HG03354 (cell line): ENCODE measurements around the gene CDK17.
"Not testable (repeated sequence)": the region's sequence is repeated elsewhere in the genome, so short reads cannot be mapped to it uniquely, and the experiment has no call there.

Source experiments
- ATAC-seq: cut with Tn5 transposase; IDR thresholded peaks from one replicate; pipeline ENCODE4 v1.9.1; 2021; ENCODE audit warnings: mild to moderate bottlenecking; ENCODE audit not compliant: unreplicated experiment, poor library complexity, severe bottlenecking

CDK17 gene

DNA sequence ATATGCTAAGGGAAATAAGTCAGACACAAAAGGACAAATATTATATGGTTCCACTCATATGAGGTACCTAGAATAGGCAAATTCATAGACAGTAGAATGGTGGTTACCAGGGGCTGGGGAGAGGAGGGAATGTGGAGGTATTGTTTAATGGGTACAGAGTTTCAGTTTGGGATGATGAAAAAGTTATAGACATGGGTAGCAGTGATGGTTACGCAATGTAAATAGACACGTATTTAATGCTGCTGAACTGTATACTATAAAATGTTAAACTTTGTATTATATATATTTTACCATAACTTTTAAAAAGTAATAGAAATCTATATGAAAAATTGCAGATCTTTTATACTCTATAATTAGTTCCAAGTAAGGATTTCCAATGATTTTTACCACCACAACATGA lies 71.2 kb downstream of the CDK17 start:
- no peak for ATAC-seq

DNA sequence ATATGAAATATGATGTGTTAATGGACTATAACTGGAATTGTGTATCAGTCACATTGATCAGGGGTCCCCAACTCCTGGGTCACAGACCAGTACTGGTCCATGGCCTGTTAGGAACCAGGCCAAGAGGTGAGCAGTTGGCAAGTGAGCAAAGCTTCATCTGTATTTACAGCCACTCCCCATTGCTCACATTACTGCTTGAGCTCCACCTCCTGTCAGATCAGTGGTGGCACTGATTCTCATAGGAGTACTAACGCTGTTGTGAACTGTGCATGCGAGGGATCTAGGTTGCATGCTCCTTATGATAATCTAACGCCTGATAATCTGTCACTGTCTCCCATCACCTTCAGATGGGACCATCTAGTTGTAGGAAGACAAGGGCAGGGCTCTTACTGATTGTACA lies 72.3 kb downstream of the CDK17 start:
- ATAC-seq, result peak; percentile 38

DNA sequence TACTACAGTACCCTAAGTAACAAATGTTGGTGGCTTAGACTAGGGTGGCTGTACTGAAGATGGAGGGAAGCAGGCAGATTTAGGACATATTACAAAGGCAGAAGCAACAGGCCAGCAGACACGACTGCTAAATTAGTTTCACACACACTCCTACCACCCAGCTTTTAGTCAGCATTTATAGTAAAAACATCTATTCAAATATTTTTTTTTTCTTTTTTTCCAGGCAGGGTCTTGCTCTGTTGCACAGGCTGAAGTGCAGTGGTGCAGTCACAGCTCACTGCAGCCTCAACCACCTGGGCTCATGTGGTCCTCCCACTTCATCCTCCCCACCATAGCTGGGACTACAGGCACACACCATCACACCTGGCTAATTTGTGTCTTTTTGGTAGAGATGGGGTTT lies 72.9 kb downstream of the CDK17 start:
- ATAC-seq, result peak; percentile 78

DNA sequence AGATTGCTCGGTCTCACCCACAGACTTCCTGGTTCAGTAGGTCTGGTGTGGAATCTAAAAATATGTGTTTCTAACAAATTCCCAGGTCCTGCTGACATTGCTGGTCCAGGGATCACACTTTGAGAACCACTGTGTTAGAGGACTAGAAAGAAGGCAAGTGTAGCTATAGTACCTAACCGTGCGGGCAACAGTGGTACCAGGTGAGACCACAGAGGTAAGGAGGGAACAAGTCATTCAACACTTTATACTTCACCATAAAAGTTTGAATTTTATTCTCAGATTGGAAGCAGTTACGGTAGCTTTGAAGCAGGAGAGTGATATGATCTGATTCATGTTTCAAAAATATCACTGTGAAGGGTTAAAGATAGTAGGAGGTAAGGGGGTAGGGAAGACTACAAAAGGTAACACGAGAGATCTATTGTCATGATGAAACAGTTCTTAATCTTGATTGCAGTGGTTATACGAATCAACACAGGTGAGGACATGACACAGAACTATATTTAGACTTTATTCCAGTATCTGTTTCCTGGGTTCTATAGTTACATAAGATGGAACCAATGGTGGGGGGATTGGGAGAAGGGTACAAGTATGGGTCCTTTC lies 73.5 kb downstream of the CDK17 start:
- ATAC-seq, result no peak

DNA sequence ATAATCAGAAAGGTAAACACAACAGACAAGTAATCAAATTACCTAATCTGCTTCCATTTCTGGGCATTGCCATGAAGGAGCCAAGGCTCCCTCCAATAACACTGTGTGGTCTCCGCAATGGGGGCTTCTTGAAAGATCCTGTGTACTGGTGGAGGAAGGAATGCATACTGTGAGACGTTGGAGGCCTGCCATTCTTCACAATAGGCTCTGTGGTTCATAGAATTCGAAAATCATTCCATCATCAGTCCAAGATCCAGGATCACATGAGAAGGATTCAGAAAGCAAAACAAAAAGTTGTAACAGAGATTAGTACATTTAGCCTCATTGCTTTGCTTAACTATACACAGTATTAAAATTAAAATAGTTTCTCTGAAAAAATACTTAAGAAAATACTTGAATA lies 76.3 kb downstream of the CDK17 start:
- no peak for ATAC-seq

DNA sequence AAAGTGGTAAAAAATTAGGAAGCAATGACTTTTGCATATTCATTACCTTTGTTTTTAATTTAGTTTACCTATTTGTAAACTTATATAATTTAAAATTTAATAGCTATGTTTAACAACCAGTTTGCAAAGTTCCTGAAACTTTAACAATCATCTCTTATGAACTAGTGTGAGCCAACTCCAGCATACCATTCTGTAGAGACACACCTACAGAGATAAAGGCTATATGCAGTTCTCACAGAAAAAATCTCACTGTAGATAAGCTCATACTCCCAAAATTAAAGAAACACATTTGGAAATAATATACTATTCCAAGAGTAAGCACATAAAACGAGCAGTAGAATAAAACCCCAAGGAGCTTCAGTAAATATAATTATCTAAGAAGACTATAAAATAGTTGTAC lies 77.5 kb downstream of the CDK17 start:
- no peak for ATAC-seq

DNA sequence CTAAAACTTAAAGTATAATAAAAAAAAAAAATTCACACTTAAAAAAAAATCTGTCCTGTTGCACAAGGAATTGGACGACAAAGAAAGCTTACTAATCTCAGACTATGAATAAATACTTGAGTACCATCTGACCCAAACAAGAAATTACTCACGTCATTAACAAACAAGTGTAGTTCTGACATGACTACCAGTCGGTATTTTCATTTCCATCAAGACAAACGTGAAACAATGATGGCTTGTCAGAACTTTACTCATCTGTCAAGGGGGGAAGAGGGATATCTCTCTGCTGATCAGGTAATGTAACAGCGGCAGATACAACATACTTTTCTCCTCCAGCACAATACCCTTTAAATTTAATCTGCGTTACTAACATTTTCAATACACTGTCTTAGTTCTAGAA lies 78.3 kb downstream of the CDK17 start:
- ATAC-seq, result no peak

DNA sequence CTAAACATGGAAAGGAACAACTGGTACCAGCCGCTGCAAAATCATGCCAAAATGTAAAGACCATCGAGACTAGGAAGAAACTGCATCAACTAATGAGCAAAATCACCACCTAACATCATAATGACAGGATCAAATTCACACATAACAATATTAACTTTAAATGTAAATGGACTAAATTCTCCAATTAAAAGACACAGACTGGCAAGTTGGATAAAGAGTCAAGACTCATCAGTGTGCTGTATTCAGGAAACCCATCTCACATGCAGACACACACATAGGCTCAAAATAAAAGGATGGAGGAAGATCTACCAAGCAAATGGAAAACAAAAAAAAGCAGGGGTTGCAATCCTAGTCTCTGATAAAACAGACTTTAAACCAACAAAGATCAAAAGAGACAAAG lies 82.4 kb downstream of the CDK17 start:
- not testable (repeated sequence) for ATAC-seq

DNA sequence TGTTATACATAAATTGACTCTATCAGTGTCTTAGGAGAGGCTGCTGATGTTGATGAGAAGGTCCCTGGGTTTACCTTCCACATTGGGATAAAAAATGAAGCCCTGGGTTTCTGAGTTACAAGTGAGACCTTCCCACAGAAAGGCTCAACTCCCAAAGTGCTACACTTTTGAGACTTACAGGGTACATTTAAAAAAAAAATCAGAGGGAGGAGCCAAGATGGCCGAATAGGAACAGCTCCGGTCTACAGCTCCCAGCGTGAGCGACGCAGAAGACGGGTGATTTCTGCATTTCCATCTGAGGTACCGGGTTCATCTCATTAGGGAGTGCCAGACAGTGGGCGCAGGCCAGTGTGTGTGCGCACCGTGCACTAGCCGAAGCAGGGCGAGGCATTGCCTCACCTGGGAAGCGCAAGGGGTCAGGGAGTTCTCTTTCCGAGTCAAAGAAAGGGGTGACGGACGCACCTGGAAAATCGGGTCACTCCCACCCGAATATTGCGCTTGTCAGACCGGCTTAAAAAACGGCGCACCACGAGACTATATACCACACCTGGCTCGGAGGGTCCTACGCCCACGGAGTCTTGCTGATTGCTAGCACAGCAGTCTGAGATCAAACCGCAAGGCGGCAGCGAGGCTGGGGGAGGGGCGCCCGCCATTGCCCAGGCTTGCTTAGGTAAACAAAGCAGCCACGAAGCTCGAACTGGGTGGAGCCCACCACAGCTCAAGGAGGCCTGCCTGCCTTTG lies 84.3 kb downstream of the CDK17 start:
- ATAC-seq, result not testable (repeated sequence)

DNA sequence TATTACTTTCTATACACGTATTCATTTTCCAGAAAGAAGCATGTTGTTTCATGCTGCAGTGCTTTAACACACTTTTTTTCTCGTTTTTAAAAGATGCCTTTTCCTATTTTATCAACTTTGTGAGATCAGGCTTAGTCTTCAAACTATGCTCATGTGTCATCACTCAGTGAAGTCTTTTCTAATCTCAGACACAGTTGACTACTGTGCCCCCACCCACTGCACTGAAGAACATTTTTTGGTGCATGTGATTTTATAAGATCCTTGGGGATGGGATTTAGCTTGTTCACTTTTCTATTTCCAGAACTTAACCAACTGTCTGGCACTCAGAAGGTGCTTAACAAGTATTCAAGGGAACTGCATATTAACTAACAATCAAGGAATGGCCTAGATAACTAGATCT lies 85.5 kb downstream of the CDK17 start:
- ATAC-seq, result no peak

DNA sequence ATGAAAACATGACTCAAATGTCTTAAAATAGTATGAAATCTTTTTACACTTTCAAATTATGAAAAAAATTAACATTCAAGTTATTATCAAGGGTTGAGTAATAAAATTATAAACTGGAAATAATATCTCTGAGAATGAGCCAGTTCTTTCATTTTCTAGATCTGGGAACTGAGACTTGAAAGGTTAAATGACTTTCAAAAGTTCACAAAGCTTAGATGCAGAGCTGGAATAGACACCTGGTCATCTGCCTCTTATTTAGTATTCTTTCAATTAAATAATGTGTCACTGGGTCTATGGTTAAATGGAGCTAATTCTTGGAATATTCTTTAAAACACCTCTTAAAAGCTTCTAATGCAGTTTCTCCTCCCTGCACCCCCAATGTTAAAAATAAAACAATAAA lies 86.6 kb downstream of the CDK17 start:
- ATAC-seq, result no peak

DNA sequence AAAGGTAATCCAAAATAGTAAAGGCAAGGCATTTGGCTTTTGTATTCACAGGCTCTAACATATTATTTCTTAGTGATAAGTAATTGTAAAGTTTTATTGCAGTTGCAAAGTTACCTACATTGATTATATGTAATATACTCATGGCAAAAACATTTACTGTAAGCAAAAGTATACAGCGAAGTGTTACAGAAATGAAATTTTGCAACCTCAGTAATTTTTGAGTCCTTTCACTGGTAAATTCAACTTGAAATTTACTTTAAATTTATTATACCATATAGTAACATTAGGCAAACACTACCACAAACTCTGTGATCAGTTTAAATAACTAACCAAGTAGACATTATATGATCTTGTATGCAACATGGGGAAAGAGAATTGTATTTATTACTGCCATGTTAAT lies 89.0 kb downstream of the CDK17 start:
- no peak for ATAC-seq

DNA sequence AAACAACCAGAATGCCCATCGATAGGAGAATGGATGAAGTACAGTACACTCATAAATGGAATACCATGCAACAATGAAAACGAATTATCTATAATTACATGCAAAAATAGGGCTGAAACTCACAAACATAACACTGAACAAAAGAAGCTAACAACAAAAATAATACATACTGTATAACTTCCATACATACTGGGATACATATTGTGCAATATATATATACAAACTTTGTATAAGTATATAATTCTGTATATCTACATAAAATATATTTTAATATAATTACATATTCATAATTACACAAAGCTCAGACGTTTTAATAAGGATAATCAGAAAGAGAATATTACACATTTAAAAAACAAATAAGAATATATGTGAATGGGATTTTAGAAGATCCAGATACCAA lies 90.2 kb downstream of the CDK17 start:
- ATAC-seq, result no peak

DNA sequence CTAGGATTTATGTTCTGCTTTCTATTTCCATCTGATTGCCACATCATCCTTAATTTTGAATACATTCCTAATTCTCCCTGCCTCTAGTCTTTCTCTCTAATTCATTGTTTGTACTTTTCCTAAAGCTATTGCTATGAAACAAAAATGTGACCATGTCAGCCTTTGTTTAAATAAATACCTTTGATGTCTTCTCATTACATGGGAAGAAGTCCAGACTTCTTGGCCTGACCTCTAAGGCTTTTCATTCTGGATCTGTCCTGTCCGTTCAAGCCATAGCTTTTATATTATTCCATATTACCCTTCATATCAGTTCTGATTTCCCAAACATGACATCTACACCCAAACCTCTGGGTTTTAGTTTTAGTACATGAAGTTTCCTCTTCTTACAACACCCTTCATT lies 91.4 kb downstream of the CDK17 start:
- no peak for ATAC-seq

DNA sequence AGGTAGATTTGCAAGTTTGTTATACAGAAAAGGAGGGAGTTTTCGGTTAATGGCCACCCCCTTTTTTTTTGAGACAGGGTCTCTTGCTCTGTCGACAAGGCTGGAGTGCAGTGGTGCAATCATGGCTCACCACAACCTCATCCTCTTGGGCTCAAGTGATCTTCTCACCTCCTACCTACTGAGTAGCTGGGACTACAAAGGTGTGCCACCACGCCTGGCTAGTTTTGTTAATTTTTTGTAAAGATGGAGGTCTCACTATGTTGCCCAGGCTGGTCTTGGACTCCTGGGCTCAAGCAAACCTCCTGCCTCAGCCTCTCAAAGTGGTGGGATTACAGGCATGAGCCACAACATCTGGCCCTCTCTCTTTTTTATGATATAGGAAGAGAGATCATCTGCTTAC lies 94.6 kb downstream of the CDK17 start:
- no peak for ATAC-seq

DNA sequence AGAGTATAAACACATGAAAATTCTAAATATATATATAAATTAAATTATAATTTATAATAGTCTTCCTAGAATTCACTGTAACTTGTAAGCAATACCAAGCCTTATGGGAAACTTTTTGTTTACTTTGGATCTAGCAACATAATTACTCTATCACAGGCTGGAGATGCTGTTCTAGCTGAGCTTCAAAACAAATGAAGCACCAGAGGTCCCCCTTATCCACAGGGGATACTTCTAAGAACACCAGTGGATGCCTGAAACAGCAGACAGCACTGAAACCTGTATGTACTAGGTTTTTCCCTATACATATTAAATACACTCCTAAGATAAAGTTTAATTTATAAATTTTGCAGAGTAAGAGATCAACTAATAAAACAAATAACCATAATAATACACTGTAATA lies 96.6 kb downstream of the CDK17 start:
- no peak for ATAC-seq

DNA sequence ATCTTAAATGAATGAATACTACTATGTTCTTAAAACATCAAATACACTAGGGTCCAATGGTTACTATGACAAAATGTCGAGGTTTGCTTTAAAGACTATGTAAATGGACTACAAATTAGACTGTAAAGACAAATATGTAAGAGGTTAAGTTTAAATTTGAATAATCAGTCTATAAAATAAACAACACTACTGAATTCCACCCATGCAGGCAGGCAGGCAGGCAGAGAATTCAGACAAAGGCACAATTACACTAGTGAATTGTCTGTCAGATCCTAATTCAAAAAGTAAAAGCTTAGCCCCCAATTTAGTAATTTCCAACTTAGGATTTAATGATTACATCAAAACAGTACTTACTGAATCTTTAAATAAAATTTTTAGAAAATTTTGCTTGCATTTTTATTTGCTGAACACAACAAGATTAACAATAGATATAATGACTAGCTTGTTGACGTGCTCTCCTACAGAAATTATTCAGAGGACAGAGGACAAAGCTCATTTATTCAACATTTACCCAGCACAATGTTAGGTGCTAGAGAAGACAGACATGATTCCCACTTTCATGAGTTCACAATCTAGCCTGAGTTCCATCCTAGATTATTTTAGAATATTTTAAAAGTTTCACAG lies 97.4 kb downstream of the CDK17 start:
- no peak for ATAC-seq

DNA sequence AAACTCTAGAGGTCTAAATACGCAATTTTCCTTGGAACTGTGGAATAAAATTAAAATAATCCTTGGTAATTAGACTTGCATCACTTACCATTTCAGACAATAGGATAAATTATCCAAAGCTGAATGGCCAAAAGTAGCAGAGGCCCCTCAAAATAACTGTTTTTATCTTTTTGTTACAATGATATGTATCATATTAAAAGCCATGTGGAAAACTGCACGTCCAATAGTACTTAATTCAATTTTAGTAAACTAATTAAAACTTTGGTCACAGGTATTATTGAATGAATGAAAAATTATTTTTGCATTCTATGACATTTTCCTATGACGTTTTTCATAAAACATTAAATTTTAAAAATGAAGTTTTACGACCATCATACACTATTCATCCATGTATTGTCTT lies 98.5 kb downstream of the CDK17 start:
- no peak for ATAC-seq

DNA sequence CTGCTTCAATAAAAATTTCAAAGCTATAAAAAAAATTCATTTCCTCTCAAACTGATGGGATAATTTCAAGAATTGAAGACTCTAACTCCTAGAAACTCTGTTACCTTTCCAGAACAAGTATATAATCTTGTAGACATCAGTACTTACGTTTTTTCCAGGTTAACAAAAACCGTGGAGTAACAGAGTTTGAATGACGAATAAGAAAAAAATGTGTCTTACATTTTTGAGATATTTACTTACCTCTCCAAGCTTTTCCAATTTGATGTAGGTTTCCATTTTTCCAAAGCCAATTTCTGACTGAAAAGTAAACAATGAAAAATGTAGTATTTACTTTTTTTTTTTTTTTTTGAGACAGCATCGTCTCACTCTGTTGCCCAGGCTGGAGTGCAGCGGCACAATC lies 100.2 kb downstream of the CDK17 start:
- ATAC-seq, result no peak

DNA sequence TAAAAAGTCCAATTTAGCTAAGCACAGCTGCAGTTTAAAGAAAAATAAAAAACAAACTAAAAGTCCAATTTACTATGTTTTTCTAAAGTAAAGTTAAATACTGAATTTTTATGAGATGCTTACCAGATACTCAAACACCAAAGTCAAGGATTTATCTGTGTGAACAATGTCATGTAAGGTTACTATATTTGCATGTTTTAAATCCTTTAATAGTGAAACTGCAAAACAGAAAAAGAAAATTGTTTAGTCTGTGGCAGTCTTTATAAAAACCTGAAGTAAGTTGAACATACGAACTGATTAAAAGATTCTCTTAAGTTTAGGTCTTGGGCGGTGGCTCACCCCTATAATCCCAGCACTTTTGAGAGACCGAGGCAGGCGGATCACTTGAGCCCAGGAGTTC lies 102.7 kb downstream of the CDK17 start:
- peak; percentile 56 for ATAC-seq

DNA sequence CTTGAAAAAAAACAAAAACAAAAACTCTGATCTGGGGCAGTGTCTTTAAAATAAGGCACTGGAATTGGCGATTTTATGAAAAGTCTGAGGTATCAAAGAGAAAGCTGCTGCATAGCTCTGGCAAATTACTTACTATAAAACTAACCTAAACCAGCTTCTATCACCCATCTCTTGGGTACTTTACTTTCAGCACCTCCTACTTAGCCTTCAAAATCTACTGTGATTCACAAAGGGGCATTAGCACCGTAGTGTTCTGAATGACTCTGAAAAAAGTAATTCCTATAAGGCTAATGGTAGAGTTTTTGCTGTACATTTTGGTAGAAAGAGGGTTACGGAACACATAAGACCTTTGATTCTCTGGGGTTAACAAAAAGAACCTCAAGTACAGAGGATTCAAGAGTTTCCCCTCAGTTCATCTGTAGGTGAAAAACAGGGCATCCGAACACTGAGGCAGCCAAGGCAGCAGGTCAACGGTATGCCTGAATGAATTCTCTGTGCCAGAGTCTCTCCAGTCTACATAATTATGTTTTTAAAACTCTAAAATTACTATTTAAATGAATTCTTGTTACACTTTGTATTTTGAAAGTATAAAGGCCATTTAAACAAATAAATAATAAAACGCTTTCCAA lies 104.6 kb downstream of the CDK17 start:
- ATAC-seq, result no peak
